GM21737 (cell line): ENCODE data around the gene GLYATL3.
"Not testable (repeated sequence)": the region's sequence is repeated elsewhere in the genome, so short reads cannot be mapped to it uniquely, and the experiment has no call there.

Experiments
- ATAC-seq: cut with Tn5 transposase; IDR thresholded peaks from one replicate; pipeline ENCODE4 v1.9.1; 2021; ENCODE audit warnings: mild to moderate bottlenecking, moderate library complexity; ENCODE audit not compliant: unreplicated experiment

The GLYATL3 gene

GRCh38 chr6:49499623-49500022 is at the start of gene GLYATL3:
Gene GLYATL3 (plus strand): TSS chr6:49499923. CDS start chr6:49511991, 12,068 bp downstream.
- ATAC-seq, result no peak

GRCh38 chr6:49453221-49453620 is 46.5 kb upstream of the GLYATL3 start:
- no peak for ATAC-seq

GRCh38 chr6:49454787-49455709 is 44.7 kb upstream of the GLYATL3 start:
- ATAC-seq, result no peak

- ATAC-seq, result no peak
These were observed 42.0 kb upstream of the GLYATL3 start for GRCh38 chr6:49457771-49458170.

GRCh38 chr6:49462071-49462470 is 37.7 kb upstream of the GLYATL3 start:
- ATAC-seq, result no peak

- ATAC-seq, result peak; percentile 2
These were observed 37.2 kb upstream of the GLYATL3 start for GRCh38 chr6:49462599-49462926.

GRCh38 chr6:49462927-49463611 is 36.7 kb upstream of the GLYATL3 start, which contains the start of the genes CENPQ and MMUT:
Gene CENPQ (plus strand): TSS chr6:49463370. CDS start chr6:49470177, 6,807 bp downstream.
Gene MMUT (minus strand): TSS chr6:49463253. CDS start chr6:49459466, 3,787 bp downstream.
- peak; percentile 99 for ATAC-seq

GRCh38 chr6:49463612-49463967 is 36.1 kb upstream of the GLYATL3 start:
- peak; percentile 1 for ATAC-seq

GRCh38 chr6:49464691-49465090 is 35.0 kb upstream of the GLYATL3 start:
- ATAC-seq, result no peak

GRCh38 chr6:49468042-49468441 is 31.7 kb upstream of the GLYATL3 start:
- no peak for ATAC-seq

GRCh38 chr6:49476564-49476963 is 23.2 kb upstream of the GLYATL3 start:
- ATAC-seq, result not testable (repeated sequence)

- no peak for ATAC-seq
These were observed 20.3 kb upstream of the GLYATL3 start for GRCh38 chr6:49479308-49479970.

- not testable (repeated sequence) for ATAC-seq
These were observed 17.9 kb upstream of the GLYATL3 start for GRCh38 chr6:49481846-49482245.

GRCh38 chr6:49483380-49483779 is 16.3 kb upstream of the GLYATL3 start:
- ATAC-seq, result not testable (repeated sequence)

GRCh38 chr6:49490633-49491032 is 9.1 kb upstream of the GLYATL3 start:
- no peak for ATAC-seq

GRCh38 chr6:49497304-49497703 is 2.4 kb upstream of the GLYATL3 start:
- no peak for ATAC-seq

GRCh38 chr6:49499126-49499525 is 597 bp upstream of the GLYATL3 start:
- no peak for ATAC-seq

- no peak for ATAC-seq
These were observed 4.9 kb downstream of the GLYATL3 start for GRCh38 chr6:49504666-49505065.

- ATAC-seq, result no peak
These were observed 6.9 kb downstream of the GLYATL3 start for GRCh38 chr6:49506569-49507111.

GRCh38 chr6:49509342-49509741 is 9.6 kb downstream of the GLYATL3 start:
- ATAC-seq, result no peak
